SKM-1 (cell line): Measurements from ENCODE around the gene DPAGT1.
"Not testable (repeated sequence)": the region's sequence is repeated elsewhere in the genome, so short reads cannot be mapped to it uniquely, and the experiment has no call there.

ENCODE experiments used
- DNase-seq: peaks from one replicate; lab custom pipeline; 2025; ENCODE audit not compliant: unreplicated experiment; lab: John Stamatoyannopoulos, UW

Gene DPAGT1

DNA sequence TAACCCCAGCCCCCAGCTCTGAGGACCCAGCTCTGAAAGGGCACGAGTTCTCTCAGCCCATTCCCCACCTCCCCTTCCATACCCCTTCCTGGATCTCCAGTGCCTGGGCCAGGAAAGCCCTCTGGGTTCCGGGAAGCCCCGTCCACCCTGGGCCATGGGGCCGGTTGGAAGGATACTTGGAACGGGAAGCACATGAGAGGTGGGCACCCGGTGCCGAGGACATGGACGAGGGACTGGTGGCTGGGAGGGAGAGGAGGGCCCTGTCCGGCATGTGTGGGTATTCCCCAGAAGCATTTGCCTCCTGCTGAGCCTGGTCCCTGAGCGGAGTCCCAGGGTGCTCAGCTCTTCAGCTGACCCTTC is 14.6 kb upstream of the DPAGT1 start:
- DNase-seq = no peak

DNA sequence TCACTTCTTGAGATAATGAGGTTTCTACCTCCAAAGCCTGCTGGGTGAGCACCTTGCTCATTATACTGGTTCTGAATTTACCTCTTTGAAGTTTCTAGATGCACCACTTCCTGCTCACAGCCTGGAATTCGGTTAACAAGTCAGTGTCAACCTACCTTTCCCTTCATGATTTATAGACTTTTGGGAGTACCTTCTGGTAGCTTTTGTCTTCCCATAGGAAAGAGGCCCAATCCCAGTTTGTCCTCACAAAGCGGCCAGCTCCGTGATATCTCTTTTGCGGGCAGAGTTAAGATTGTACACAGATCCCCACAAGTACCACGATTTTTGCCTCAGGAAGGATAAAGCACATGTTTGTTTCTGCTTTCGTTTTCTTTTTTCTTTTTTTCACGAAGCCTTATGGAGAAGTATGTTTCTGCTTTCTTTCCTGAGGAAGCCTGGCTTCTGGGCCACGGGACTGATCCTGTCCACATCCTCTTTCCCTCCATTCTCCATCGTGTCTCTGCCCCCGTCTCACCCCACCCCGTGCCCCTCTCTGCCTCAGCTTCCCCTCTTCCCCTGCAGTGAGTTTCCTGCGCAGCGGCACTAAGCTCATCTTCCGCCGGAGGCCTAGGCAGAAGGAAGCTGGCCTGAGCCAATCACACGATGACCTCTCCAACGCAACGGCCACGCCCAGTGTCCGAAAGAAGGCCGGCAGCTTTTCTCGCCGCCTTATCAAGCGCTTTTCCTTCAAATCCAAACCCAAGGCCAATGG is 14.0 kb upstream of the DPAGT1 start:
- DNase-seq = no peak

DNA sequence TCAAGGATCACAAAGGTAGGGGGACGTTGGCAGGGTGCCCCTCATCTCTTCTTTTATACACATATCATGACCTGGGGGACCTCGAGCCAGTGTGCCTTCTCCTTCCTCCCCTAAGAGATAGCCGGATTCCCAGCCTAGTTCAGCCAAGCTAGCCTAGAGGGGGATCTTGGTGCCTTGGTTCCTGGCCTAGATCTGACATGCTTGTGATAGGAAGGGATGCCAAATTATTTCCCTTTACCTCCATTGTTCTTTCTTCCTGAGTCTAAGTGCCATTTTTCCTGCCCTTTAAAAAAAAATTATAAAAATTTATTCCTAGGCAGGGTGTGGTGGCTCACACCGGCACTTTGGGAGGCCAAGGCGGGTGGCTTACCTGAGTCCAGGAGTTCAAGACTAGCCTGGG is 12.7 kb upstream of the DPAGT1 start:
- DNase-seq = no peak

DNA sequence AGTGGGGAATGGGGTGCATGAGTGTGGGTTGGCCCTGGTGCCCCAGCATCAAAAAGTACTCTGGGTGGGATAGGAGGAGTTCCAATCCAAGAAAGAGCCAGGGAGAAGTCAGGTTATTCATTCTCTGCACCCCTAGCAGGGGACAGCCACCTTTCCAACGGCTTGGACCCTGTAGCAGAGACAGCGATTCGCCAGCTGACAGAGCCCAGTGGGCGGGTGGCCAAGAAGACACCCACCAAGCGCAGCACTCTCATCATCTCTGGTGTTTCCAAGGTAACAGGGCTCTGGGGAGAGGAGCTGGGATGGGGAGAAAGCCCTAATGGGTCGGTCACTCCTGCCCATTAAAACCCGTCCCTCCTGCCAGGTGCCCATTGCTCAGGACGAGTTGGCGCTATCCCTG is 12.1 kb upstream of the DPAGT1 start:
- DNase-seq = no peak

DNA sequence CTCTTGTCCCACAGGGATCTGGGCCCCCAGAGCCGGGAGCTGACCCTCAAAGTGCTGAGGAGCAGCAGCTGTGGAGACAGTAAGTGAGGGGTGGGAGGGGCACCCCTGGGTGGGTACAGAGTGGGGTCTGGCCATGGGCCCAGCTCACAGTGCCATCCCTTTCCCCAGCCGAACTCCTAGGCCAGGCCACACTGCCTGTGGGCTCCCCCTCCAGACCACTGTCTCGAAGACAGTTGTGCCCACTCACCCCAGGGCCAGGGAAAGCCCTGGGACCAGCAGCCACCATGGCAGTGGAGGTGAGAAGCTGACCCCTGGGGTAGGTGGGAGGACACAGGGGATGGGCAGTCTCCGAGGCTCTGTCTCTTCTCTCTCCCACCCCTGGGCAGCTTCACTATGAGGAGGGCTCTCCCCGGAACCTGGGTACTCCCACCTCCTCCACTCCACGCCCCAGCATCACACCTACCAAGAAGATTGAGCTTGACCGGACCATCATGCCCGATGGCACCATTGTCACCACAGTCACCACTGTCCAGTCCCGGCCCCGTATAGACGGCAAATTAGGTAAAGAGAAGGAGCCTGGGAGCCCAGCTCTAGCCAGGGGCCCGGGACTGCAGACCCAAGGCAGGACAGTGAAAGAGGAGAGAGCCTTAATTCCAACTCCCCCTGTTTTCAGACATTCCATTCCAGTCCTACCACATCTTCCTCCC is 10.8 kb upstream of the DPAGT1 start:
- DNase-seq = no peak

DNA sequence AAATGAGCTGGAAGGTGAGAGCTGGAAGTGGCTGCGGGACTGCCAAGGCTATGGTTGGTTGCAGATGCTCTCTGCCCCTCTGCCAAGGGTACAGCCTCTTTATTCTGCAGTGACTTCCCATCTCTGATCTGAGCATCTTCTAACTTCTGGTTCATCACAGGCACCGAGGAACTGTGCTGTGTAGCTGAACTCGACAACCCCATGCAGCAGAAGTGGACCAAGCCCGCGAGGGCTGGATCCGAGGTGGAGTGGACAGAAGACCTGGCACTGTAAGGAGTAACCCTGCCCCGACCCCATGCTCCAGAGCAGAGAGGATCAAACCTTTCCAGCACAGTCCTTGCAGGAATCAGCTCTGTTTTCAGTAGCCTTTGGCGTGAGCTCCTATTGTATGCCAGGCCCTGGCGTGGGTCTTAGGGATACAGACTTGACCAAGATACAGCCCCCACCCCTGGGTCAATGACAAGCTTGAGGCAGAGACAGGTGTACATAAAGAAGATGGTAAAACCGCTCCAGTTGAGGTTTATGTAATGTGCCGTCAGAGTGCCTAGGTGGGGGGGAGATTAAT is 9.8 kb upstream of the DPAGT1 start:
- no peak for DNase-seq

DNA sequence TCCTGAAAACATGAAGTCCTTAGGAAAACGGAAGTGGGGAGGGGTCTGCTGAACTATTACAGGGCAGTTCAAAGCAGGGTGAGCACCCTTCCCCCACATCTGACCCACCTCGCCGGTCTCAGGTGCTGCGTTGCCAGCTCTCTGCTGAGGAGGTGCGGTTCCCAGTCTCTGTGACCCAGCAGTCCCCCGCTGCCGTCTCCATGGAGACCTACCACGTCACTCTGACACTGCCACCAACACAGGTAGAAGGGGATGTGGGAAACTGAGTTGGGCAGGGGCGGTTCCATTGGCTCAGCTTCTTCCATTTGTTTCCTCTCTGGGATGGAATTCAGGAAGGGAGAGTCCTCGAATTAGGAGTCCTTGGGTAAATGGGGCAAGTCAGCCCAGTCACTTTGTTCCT is 8.8 kb upstream of the DPAGT1 start:
- DNase-seq = no peak

DNA sequence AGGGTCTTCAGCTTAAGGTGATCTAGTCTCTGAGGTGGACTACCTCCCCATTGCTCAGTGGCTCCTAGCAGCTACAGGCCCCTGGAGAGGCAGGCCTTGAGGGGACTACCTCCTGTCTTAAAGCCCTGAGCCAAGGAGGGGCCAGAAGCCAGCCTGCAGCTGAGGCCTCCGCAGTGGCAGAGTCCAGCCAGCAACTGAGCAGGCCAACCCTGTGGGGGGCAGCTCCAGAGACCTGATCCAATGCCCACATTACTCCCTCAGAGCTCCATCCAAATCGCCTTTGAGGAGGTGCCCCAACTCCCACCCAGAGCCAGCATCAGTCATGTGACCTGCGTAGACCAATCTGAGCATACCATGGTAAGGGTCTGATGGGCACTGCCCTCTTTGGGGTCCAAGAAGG is 8.2 kb upstream of the DPAGT1 start:
- DNase-seq = no peak

DNA sequence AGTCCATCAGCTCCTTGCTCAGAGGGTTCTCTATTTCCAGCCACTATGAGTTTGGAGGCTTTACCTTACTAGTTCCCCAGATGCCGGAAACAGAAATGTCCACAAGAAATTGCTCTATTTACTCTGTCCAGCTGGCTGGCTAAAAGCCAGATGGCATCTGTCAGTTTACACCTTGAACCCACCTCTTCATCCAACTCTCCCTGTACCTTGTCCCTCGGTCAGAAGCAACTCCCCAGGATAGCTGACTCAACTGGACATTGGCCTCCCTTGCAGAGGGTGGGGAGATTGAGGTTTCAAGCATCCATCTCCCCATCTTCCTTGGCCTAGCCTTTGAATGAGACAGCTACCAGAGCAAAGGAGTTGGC is 7.2 kb upstream of the DPAGT1 start:
- DNase-seq = no peak

DNA sequence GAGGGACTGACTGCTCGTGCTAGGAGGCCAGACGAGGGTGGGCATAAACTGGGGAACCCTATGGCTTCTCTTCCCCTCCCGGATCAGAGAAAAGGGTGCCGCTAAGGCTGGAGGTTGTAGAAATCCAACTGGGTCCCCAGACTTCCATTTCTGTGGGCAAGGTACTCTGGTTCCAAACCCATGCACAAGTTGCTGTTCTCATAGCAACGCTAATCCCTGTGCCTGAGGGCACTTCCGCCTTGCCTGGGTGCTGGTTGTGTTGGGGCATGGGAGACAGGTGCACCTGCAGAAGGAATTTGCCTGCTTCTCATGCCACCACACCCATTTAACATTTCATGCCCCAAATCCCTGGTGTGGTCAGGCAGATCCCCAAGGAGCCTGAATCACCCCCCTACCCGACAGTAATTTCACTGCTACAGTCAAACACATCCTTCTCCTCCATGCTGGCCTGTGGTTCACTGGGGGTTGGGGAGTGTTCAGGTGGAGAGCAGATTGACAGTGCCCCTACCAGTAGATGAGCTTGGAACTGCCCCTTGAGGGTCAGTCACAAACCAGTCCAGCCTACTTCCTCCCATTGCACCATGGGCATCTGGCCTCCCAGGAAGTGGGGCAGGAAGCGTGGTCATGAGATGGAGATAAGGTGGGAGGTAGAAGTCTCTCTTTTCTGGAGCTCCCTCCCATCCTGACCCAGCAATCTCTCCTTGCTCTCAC is 6.6 kb upstream of the DPAGT1 start:
- peak; percentile 47 for DNase-seq

DNA sequence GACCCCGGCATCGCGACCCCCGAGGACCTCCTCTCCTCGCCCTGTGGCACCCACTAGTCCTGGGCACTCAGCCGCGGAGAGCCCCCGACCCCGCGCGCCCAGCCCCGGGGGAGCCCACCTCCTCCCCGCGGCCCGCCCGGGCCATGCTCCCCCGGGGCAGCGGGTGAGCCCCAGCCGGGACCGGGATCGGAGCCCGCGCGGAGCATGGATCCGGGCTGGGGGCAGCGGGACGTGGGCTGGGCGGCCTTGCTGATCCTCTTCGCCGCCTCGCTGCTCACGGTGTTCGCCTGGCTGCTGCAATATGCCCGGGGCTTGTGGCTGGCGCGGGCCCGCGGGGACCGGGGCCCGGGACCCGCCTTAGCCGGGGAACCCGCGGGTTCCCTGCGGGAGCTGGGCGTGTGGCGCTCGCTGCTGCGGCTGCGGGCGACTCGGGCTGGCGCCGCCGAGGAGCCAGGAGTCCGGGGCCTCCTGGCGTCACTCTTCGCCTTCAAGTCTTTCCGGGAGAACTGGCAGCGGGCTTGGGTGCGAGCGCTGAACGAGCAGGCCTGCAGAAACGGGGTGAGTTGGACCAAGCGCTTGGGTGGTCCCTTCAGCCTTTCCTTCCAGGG is 6.0 kb upstream of the DPAGT1 start:
- no peak for DNase-seq

DNA sequence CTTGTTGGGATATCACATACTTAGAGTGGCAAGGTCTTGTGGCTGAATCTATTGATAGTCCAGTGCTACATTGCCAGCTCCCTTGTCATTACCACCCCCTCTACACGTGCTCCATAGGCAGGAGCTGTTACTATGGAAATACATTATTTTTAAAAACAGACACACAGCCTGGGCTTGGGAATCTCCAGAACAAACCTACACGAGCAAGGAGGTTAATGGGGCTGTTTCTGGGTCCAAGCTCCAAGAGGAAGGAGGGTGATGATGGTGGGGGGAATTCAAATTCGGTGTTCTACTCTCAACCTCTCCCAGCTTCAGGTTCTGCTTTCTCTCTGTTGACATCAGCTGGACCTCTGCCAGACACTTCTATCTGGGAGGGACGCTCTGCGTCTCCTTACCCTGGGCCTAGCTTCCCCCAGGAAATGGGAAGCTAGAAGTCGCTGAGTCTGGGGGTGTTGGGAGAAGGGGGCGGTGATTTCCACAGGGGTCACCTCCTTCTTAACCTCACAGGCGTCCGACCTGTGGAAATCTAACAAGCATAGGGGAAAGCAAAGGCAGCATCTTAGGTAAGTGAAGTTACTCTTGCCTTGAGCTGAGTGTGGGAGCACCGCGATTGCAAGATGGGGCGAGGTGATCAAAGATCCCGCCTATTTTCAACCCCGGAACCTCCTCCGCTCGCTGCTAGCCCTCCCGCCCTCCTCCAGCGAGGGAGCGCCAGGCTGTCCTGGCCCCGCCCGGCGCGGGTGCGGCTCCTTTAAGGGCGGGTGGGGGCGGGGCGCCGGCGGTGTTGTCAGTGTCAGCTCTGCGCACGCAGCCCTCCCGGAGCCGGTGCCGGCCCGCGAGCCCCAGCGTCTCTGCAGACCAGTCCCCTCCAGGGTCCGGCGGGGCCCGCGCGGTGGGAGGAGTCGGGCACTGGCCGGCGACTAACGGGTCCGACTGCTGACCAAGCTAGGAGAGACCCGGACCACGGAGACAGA is 5.2 kb upstream of the DPAGT1 start, which contains the start of gene C2CD2L:
Gene C2CD2L (plus strand): TSS at position 781 of the 974 bp plus-strand sequence. CDS start 398 bp downstream, outside the sequence.
- DNase-seq = peak; percentile 83

DNA sequence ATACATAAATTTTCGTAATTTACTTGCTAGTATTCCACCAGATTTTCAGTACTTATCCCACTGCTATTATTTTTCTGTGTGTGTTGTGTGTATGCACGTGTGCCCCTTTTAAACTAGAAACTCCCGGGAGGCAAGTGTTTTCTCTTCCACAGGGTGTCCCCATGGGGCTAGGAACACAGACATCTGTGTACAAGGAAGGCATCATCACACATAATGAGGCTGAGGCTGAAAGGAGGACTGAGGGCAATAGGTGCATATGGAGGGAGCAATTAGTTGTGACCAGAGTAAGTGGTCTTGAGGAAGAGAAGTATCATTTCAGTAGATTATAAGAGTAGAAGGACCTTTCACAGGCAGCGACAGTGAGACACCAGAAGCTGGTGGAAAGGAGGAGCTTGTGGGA is 2.1 kb upstream of the DPAGT1 start:
- no peak for DNase-seq

DNA sequence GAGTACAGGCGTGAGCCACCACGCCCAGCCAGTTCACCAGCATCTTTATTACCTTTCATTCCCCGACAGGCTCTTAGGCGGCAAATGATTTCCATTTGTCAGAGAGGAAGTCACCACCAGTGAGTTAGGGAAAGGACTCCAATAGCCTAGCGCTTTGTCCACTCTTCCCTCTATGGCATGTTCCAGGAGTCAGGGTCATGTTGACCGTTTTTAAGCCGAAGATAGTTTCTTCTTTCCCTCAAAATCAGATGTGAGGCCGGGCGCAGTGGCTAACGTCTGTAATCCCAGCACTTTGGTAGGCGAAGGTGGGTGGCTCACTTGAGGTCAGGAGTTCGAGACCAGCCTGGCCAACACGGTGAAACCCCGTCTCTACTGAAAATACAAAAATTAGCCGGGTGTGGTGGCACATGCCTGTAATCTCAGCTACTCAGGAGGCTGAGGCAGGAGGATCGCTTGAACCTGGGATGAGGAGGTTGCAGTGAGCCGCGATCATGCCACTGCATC is 1.6 kb upstream of the DPAGT1 start:
- DNase-seq = not testable (repeated sequence)

DNA sequence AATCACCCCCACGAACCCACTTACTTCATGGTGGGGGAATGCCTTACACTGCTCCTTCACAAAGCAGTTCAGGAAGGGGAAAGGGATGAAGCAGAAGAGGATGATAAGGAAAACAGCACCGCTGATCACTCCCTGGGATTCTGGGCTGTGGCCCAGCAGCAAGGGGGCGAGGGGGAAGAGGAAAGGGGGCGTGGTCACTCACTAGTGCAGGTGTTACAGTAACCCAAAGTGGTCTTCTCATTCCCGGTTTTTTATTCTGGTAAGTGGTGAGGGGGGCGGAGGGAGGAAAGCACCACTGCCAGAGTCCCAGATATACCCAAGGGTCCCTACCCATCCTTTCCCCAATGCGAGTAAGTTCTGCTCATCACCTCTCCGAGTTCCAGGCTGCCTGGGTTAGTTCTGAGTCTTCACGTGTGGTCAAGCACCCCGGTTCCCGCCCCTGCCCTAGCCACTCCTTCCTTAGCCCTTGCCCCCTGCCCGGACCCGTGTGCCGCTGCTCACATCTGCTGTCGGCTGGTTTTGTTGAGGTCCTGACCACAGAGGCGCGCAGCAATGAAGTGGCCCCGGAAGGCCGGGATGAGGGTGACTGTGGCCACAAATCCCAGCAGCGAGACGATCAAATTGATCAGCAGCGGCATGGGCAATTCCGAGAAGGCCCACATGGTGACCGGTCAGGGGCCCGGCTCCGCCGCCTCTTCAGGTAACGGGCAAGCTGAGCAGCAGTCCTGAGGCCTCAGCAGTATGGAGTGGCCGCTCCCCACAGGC is 477 bp downstream of the DPAGT1 start:
- DNase-seq = no peak

DNA sequence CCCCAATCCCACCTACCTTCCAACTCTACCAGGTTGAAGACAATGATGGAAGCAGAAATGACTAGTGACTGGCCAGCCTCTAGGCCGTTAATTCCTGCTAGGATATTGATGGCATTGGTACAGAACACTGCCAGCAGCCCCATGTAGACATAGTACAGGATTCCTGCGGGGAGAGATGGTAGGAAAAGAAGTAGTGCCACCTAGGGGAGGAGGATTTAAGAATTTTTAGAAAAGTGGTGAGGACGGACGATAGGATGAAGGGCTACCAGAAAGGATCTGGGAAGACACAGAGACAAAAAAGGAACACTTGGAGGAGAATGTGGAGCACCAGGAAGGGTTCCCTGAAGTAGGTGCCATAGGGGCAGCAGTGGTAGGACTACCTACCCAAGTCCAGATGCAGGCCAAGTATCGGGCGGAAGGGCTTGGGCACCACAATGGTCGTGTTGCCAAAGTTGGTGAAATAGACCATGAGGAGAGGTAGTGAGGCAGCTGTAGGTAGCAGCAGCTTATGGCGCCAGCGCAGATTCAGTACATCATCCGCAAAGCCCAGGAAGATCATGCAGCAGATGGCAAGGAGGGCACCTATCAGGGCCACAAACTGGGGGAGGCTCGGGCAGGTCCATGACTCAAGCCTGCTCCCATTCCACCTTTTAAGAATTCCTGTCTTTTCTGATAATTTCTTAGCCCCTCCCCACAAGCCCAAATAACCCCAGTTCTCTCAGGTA is 1.2 kb downstream of the DPAGT1 start:
- no peak for DNase-seq

DNA sequence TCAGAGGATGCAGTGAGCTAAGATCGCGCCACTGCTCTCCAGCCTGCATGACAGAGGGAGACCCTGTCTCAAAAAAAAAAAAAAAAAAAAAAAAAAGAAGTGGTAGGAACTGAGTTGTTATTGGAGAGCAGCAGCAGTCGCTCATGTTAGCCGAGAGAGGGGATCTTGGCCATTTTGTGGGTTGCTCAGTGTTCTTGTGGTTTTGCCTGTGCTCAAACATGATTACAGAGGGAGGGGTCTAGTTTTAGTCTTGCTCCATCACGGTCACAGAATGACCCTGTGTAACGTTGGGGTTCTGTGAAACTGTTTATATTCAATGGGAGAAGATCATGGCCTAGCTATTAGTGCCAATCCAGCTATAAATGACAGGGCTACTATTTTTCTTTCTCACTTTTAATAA is 1.9 kb downstream of the DPAGT1 start:
- no peak for DNase-seq

DNA sequence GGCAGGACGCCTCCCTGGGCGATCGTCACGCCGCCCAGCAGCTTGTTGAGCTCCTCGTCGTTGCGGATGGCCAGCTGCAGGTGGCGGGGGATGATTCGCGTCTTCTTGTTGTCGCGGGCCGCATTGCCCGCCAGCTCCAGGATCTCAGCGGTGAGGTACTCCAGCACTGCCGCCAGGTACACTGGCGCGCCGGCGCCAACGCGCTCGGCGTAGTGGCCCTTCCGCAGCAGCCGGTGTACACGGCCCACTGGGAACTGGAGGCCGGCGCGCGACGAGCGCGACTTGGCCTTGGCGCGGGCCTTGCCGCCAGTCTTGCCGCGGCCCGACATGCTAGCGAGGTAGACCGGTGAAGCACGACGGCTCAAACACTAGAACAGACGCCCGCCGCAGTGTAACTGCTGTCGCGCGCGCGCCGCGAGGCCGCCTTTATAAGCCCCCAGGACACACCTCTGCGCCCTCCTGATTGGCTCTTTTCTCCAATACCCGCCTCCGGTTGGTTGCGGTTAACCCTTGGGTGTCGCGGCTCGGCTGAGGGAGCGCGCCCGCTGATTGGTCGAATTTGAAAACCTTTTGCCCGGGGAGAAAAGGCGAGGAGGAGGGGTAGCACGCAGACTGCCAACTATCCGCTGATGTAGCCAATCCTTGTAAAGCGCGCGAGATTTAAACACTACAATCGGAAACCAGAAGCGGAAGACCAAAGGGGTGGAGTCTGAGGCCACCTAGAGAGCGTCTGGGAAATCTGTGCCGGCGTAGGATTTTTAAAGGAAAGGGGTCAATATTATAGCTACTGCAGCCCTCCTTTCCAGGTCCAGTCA is 6.4 kb downstream of the DPAGT1 start:
- DNase-seq = peak; percentile 97
